MM.1S (cell line): Measurements from ENCODE around the gene FBXL7.

ENCODE experiments used
- DNase-seq: peaks from one replicate; pipeline ENCODE4 v3.0.0-alpha.2; 2015
- H2AFZ ChIP-seq: fragments of 300-600 bp; sonication (generic); 2 replicates; pipeline ENCODE4 v1.6.0; 2016; ENCODE audit warnings: antibody characterized with exemption, low read length
- H3F3A ChIP-seq: fragments of 300-600 bp; sonication (generic); 2 replicates; pipeline ENCODE4 v1.6.1; 2016; ENCODE audit warnings: mild to moderate bottlenecking, antibody characterized with exemption, low read length, moderate library complexity, mixed read lengths; ENCODE audit not compliant: insufficient read depth
- H3K27ac ChIP-seq: fragments of 300-600 bp; sonication (generic); 2 replicates; pipeline ENCODE4 v1.5.1; 2016; ENCODE audit warnings: mild to moderate bottlenecking, low read length
- H3K27me3 ChIP-seq: fragments of 300-600 bp; sonication (generic); replicated peaks from 2 replicates; pipeline ENCODE4 v1.6.0; 2016; ENCODE audit warnings: low read length; ENCODE audit not compliant: insufficient read depth
- H3K36me3 ChIP-seq: fragments of 300-600 bp; sonication (generic); replicated peaks from 2 replicates; pipeline ENCODE4 v1.6.1; 2016; ENCODE audit warnings: mild to moderate bottlenecking, low read length, mixed read lengths; ENCODE audit not compliant: insufficient read depth
- H3K4me1 ChIP-seq: fragments of 300-600 bp; sonication (generic); 2 replicates; pipeline ENCODE4 v1.6.1; 2016; ENCODE audit warnings: low read length, mixed read lengths
- H3K4me2 ChIP-seq: fragments of 300-600 bp; sonication (generic); 2 replicates; pipeline ENCODE4 v1.6.0; 2016; ENCODE audit warnings: low read depth, low read length
- H3K4me3 ChIP-seq: fragments of 300-600 bp; sonication (generic); 2 replicates; pipeline ENCODE4 v1.5.1; 2016; ENCODE audit warnings: low read length, mixed read lengths
- H3K79me2 ChIP-seq: fragments of 300-600 bp; sonication (generic); 2 replicates; pipeline ENCODE4 v1.6.1; 2016; ENCODE audit warnings: mixed run types, low read length, mixed read lengths
- H3K9ac ChIP-seq: fragments of 300-600 bp; sonication (generic); 2 replicates; pipeline ENCODE4 v1.6.1; 2016; ENCODE audit warnings: low read length, mixed read lengths
- H3K9me2 ChIP-seq: fragments of 300-600 bp; sonication (generic); replicated peaks from 2 replicates; pipeline ENCODE4 v1.6.1; 2016; ENCODE audit warnings: mild to moderate bottlenecking, low read length, mixed read lengths; ENCODE audit not compliant: insufficient read depth
- H3K9me3 ChIP-seq: fragments of 300-600 bp; sonication (generic); replicated peaks from 2 replicates; pipeline ENCODE4 v1.6.1; 2016; ENCODE audit warnings: mild to moderate bottlenecking, low read length, mixed read lengths; ENCODE audit not compliant: insufficient read depth
- H4K20me1 ChIP-seq: fragments of 300-600 bp; sonication (generic); 2 replicates; pipeline ENCODE4 v1.6.1; 2016; ENCODE audit warnings: mild to moderate bottlenecking, low read length, moderate library complexity, mixed read lengths; ENCODE audit not compliant: insufficient read depth
- EZH2 ChIP-seq: fragments of 300-600 bp; sonication (generic); optimal IDR thresholded peaks from 2 replicates; pipeline ENCODE3; 2017; ENCODE audit warnings: low read depth, mild to moderate bottlenecking, antibody characterized with exemption, low read length, mixed read lengths
- EZH2phosphoT487 ChIP-seq: fragments of 300-600 bp; sonication (generic); IDR thresholded peaks from 2 replicates; pipeline ENCODE4 v1.6.1; 2018; ENCODE audit warnings: antibody characterized with exemption, low read length
- TF ChIP-seq, protein P1 (sequence below): fragments of 300-600 bp; sonication (generic); IDR thresholded peaks from 2 replicates; pipeline ENCODE4 v1.5.1; 2016; ENCODE audit warnings: antibody characterized with exemption, low read length, mixed read lengths

Gene FBXL7

GRCh38 chr5:15757103-15757502 is 257.1 kb downstream of the FBXL7 start:
- no peak overlapping the region for H3K9ac ChIP-seq
- no peaks in the 10 kb centered on the region for H3K9me3 ChIP-seq
- no peaks in the 10 kb centered on the region for H3K36me3 ChIP-seq
- H2AFZ ChIP-seq = no peak overlapping the region
- no peak overlapping the region for H3K4me2 ChIP-seq
- H4K20me1 ChIP-seq = no peaks in the 10 kb centered on the region
- no peak for DNase-seq
- H3F3A ChIP-seq = no peaks in the 10 kb centered on the region
- H3K4me1 ChIP-seq = no peaks in the 10 kb centered on the region
- no peaks in the 10 kb centered on the region for H3K9me2 ChIP-seq
- no peak overlapping the region for H3K27ac ChIP-seq
- no peaks in the 10 kb centered on the region for H3K27me3 ChIP-seq
- peaks cover 31% of the 10 kb centered on the region for H3K79me2 ChIP-seq
- no peak overlapping the region for H3K4me3 ChIP-seq
- TF ChIP-seq, protein P1, sequence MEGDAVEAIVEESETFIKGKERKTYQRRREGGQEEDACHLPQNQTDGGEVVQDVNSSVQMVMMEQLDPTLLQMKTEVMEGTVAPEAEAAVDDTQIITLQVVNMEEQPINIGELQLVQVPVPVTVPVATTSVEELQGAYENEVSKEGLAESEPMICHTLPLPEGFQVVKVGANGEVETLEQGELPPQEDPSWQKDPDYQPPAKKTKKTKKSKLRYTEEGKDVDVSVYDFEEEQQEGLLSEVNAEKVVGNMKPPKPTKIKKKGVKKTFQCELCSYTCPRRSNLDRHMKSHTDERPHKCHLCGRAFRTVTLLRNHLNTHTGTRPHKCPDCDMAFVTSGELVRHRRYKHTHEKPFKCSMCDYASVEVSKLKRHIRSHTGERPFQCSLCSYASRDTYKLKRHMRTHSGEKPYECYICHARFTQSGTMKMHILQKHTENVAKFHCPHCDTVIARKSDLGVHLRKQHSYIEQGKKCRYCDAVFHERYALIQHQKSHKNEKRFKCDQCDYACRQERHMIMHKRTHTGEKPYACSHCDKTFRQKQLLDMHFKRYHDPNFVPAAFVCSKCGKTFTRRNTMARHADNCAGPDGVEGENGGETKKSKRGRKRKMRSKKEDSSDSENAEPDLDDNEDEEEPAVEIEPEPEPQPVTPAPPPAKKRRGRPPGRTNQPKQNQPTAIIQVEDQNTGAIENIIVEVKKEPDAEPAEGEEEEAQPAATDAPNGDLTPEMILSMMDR = no peak
- no peak for TF ChIP-seq EZH2phosphoT487
- no peak for TF ChIP-seq EZH2

DNA sequence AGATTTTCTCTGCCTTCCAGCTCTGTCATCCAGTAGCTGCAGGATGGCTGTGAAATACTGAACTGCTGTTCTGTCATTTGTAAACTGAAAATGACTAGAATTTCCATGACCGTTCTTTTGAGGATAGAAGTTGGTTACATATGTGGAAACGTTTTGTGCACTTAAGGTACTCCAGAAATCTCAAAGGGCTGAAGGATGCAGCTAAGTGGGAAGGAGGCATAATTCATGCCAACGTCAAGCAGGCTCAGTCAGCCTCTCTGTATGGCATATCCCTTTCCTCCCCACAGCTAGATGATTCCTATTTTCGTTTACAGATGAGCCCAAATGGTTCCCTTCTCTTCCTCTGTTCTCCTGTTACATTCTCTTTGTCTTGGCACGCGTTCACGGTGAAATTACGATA is 257.6 kb downstream of the FBXL7 start:
- H3K79me2 ChIP-seq = peaks cover 28% of the 10 kb centered on the region
- H3K4me1 ChIP-seq = no peaks in the 10 kb centered on the region
- no peak overlapping the region for H3K4me2 ChIP-seq
- no peaks in the 10 kb centered on the region for H4K20me1 ChIP-seq
- H3K9me2 ChIP-seq = no peaks in the 10 kb centered on the region
- no peak overlapping the region for H3K4me3 ChIP-seq
- H3K9me3 ChIP-seq = no peaks in the 10 kb centered on the region
- no peak overlapping the region for H3K27ac ChIP-seq
- TF ChIP-seq, protein P1 = no peak
- no peak for TF ChIP-seq EZH2
- H3F3A ChIP-seq = no peaks in the 10 kb centered on the region
- no peaks in the 10 kb centered on the region for H3K36me3 ChIP-seq
- DNase-seq = no peak
- H2AFZ ChIP-seq = no peak overlapping the region
- H3K27me3 ChIP-seq = no peaks in the 10 kb centered on the region
- no peak overlapping the region for H3K9ac ChIP-seq

GRCh38 chr5:15762668-15763067 is 262.7 kb downstream of the FBXL7 start:
- Histone ChIP-seq H2AFZ (no peak overlapping the region), H3K9me3 (no peaks in the 10 kb centered on the region), H4K20me1 (no peaks in the 10 kb centered on the region), H3K79me2 (peaks cover 14% of the 10 kb centered on the region), H3K4me3 (no peak overlapping the region), H3F3A (no peaks in the 10 kb centered on the region), H3K4me1 (no peaks in the 10 kb centered on the region), H3K36me3 (no peaks in the 10 kb centered on the region), H3K27me3 (no peaks in the 10 kb centered on the region), H3K4me2 (no peak overlapping the region), H3K9me2 (no peaks in the 10 kb centered on the region), H3K27ac (no peak overlapping the region), H3K9ac (no peak overlapping the region)
- TF ChIP-seq EZH2phosphoT487 (no peak), EZH2 (no peak)
- TF ChIP-seq, protein P1 = no peak
- no peak for DNase-seq
